ENCODE measurements around the gene TERB1. TPM values are rescaled to one million over a fixed set of nuclear protein-coding genes. Genes with fewer than 3 reads are reported as not detected.

Gene TERB1
- polyA plus RNA-seq, 1 donor from 2014 or later = 0.38 TPM

GRCh38 chr16:66728117-66728787 is 73.1 kb downstream of the TERB1 start:
- H3K9ac ChIP-seq (ENCODE audit: low read length) = no peak overlapping the region
- H3K9me3 ChIP-seq (ENCODE audit: low read length) = no peaks in the 10 kb centered on the region
- no peak overlapping the region for H3K4me3 ChIP-seq (ENCODE audit: low read length)
- H3K4me2 ChIP-seq (ENCODE audit: low read length) = no peak overlapping the region
- no peak overlapping the region for H2AFZ ChIP-seq (ENCODE audit: low read depth, low read length)
- no peak overlapping the region for H3K27ac ChIP-seq (ENCODE audit: low read length)
- H3K79me2 ChIP-seq (replicated peaks; ENCODE audit: insufficient read depth, low read length) = no peaks in the 10 kb centered on the region
- H4K20me1 ChIP-seq (ENCODE audit: insufficient read depth) = no peaks in the 10 kb centered on the region
- H3F3A ChIP-seq (ENCODE audit: insufficient read depth, low read length, poor library complexity, severe bottlenecking) = no peaks in the 10 kb centered on the region
- no peaks in the 10 kb centered on the region for H3K9me2 ChIP-seq (ENCODE audit: insufficient read depth, low read length)
- TF ChIP-seq RAD21 (conservative IDR thresholded peaks at IDR 0.05) (peak; percentile 55), MXI1 (conservative IDR thresholded peaks at IDR 0.05; ENCODE audit: poor library complexity, severe bottlenecking) (no peak), POLR2AphosphoS5 (IDR thresholded peaks at IDR 0.05) (no peak), CTCF (IDR thresholded peaks at IDR 0.05; ENCODE audit: poor library complexity, severe bottlenecking) (peak; percentile 72), SMC3 (conservative IDR thresholded peaks at IDR 0.05; ENCODE audit: poor library complexity) (peak; percentile 72)
- peaks cover 13% of the 10 kb centered on the region for H3K36me3 ChIP-seq (ENCODE audit: insufficient read depth, low read length)
- H3K27me3 ChIP-seq (ENCODE audit: insufficient read depth, low read depth, low read length) = no peaks in the 10 kb centered on the region

- Histone ChIP-seq H2AFZ (ENCODE audit: low read depth, low read length) (no peak overlapping the region), H4K20me1 (ENCODE audit: insufficient read depth) (no peaks in the 10 kb centered on the region), H3K9me3 (ENCODE audit: low read length) (no peaks in the 10 kb centered on the region), H3K9me2 (ENCODE audit: insufficient read depth, low read length) (no peaks in the 10 kb centered on the region), H3K27me3 (ENCODE audit: insufficient read depth, low read depth, low read length) (no peaks in the 10 kb centered on the region), H3K79me2 (replicated peaks; ENCODE audit: insufficient read depth, low read length) (no peaks in the 10 kb centered on the region), H3K36me3 (ENCODE audit: insufficient read depth, low read length) (peaks cover 14% of the 10 kb centered on the region), H3F3A (ENCODE audit: insufficient read depth, low read length, poor library complexity, severe bottlenecking) (no peaks in the 10 kb centered on the region), H3K4me3 (ENCODE audit: low read length) (no peak overlapping the region), H3K27ac (ENCODE audit: low read length) (no peak overlapping the region), H3K4me2 (ENCODE audit: low read length) (no peak overlapping the region), H3K9ac (ENCODE audit: low read length) (no peak overlapping the region)
- TF ChIP-seq RAD21 (conservative IDR thresholded peaks at IDR 0.05) = no peak
- no peak for TF ChIP-seq POLR2AphosphoS5 (IDR thresholded peaks at IDR 0.05)
- TF ChIP-seq REST (IDR thresholded peaks at IDR 0.05; ENCODE audit: borderline replicate concordance) = no peak
These were observed 80.6 kb downstream of the TERB1 start for GRCh38 chr16:66720766-66721165.

- Histone ChIP-seq H3K9me3 (ENCODE audit: low read length) (no peaks in the 10 kb centered on the region), H4K20me1 (ENCODE audit: insufficient read depth) (no peaks in the 10 kb centered on the region), H3K9ac (ENCODE audit: low read length) (no peak overlapping the region), H3F3A (ENCODE audit: insufficient read depth, low read length, poor library complexity, severe bottlenecking) (no peaks in the 10 kb centered on the region), H3K4me2 (ENCODE audit: low read length) (no peak overlapping the region), H3K9me2 (ENCODE audit: insufficient read depth, low read length) (no peaks in the 10 kb centered on the region), H3K36me3 (ENCODE audit: insufficient read depth, low read length) (peaks cover 14% of the 10 kb centered on the region), H3K27me3 (ENCODE audit: insufficient read depth, low read depth, low read length) (no peaks in the 10 kb centered on the region), H3K4me3 (ENCODE audit: low read length) (no peak overlapping the region), H2AFZ (ENCODE audit: low read depth, low read length) (no peak overlapping the region), H3K79me2 (replicated peaks; ENCODE audit: insufficient read depth, low read length) (no peaks in the 10 kb centered on the region), H3K27ac (ENCODE audit: low read length) (no peak overlapping the region)
- no peak for TF ChIP-seq CTCF (IDR thresholded peaks at IDR 0.05; ENCODE audit: poor library complexity, severe bottlenecking)
- no peak for TF ChIP-seq EZH2 (IDR thresholded peaks at IDR 0.05; ENCODE audit: borderline replicate concordance, insufficient read depth, low read length, poor library complexity, severe bottlenecking)
These were observed 82.1 kb downstream of the TERB1 start for GRCh38 chr16:66719246-66719645.
